ENCODE measurements around the gene USP32. TPM values are rescaled to one million over a fixed set of nuclear protein-coding genes. Genes with fewer than 3 reads are reported as not detected.
"Not testable (repeated sequence)": the region's sequence is repeated elsewhere in the genome, so short reads cannot be mapped to it uniquely, and the experiment has no call there.

Gene USP32
- polyA plus RNA-seq, 1 donor, result 23.8 TPM

GRCh38 chr17:60332574-60332973, 59.4 kb downstream of the USP32 start:
- DNase-seq, result no peak

DNA sequence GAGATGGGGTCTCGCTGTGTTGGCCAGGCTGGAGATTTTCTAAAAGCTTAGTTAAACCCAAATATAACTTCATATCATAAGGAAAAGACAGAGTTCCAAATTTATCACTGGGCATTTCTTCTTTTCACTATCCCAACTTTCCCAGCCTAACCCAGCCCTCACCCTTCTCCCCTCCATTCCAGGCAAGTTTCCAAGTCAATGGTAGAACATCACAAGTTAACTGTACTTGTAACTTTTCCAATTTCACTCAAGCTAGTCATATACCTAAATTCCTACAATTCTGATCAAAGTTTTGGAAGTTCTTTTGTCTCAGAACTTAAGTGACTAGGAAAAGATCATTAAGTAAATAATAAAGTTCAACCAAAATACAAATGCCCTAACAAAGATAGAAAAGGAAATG, 61.2 kb downstream of the USP32 start:
- no peak for DNase-seq

DNA sequence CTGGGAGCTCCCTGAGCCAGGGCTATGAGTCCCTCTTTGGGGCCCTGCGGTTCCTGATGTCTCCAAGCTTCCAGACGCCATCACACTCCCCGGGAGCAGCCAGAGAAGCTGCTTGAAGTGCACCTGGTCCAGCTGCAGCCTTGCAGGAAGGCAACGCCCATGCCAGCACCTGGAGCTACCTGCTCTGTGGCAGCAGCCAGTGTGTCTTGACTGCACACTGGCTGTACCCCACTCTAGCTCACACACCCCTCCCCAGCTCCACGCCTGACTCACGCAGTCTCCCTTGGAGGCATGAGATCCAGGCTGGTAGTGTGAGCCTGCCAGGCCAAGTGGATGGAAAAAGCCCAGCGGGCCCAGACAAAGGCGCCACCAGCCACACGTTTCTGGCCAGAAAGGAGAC, 63.3 kb downstream of the USP32 start:
- no peak for DNase-seq

DNA sequence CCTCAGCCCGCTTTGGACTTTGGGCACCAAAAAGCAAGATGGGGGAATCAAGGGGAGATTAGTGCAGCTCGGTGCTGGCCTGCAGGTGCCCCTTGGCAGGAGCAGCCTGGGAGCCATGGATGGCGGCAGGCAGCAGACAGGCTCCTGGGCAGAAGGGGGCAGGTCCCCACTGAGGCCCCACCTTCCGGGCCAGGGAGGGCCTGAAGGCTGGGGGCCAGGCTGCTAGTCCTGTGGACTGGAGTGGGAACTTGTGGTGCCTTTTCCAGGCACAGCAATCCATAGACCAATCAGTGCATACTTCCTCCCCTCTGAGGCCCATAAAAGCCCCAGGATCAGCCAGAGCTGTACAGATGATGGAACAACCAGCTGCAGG, 64.0 kb downstream of the USP32 start:
- DNase-seq, result no peak

DNA sequence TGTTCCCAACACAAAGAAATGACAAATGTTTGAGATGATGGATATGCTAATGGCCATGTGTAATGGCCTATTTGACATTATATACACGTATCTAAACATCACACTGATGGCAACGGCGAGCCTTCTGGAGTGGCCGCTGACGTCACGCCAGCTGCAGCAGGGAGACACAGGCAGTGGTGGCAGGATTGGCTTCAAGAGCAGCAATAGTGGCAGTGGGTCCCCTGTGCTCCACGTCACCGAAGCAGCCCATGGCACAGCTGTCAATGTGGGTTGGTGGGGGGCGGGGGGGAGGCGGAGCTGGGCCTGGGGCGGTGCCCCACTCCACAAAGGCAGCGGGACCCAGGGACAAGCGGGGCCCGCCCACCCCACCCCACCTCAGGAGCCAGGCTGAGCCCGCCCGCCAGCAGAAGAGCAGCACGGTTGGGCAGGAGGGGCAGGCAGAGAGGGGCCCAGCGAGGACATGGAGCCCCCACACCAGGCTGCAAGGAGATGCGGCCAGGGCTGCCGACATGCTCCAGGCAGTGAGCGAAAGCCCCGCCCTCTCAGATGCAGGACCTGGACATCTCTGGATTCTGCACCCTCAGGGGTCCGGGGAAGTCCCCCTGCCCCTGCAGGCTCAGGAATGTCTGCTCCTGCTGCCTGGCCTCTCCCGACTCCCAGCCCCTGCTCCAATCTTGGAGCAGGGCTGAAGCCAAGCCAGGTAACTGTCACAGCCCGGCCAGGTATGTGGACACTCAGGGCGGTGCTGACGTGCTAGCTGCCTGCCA, 64.6 kb downstream of the USP32 start:
- no peak for DNase-seq

- no peak for DNase-seq
Observed at GRCh38 chr17:60326702-60327101, 65.2 kb downstream of the USP32 start.

DNA sequence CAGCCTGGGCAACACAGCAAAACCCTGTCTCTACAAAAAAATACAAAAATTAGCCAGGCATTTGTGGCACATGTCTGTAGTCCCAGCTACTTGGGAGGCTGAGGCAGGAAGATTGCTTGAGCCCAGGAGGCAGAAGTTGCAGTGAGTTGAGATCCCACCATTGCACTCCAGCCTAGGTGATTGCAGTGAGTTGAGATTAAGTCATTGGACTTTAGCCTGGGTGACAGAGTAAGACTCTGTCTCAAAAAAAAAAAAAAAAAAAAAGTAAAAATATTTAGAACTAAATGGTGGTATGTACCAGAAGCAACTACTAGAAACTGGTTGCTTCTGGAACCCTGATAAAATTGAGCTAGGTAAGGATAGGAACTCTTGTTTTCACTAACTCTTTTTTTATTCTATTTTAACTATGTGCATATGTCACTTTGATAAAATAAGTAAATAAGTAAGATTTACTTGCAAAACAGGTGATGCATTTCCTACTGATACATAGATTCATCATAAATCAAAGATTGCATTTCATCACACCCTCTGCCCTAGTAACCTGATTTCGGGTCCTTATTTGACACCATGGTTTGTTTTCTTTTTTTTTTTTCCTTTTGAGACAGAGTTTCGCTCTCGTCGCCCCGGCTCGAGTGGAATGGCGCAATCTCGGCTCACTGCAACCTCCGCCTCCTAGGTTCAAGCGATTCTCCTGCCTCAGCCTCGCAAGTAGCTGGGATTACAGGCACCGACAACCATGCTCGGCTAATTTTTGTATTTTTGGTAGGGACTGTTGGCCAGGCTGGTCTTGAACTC, 66.0 kb downstream of the USP32 start:
- DNase-seq, result no peak

DNA sequence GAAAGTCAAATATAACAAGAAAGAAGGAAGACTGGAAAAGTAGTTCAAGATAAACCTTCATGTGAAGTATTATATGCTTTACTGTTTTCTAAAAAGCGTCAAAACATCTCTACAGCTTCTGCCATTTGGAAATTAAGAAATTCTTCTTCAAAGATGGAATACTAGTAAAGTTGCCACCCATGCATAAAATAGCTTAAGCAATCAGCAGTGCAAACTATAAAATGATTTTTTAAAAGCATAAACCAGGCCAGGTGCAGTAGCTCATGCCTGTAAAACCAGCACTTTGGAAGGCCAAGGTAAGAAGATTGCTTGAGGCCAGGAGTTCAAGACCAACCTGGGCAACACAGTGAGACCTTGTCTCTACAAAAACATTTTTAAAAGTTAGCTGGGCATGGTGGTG, 68.2 kb downstream of the USP32 start:
- no peak for DNase-seq

DNA sequence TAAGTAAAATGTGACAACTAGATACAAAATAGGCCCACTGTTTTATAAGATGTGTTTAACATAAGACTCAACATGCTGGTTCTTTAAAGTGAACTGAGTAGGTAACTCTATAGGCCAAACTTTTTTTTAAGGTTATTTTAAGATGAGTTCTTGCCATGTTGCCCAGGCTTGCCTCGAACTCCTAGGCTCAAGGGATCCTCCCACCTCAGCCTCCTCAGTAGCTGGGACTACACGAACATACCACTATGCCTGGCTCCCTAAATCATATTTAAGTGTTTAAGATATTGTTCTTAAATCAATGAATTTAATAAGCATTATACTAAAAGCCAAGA, 69.9 kb downstream of the USP32 start:
- DNase-seq, result no peak

DNA sequence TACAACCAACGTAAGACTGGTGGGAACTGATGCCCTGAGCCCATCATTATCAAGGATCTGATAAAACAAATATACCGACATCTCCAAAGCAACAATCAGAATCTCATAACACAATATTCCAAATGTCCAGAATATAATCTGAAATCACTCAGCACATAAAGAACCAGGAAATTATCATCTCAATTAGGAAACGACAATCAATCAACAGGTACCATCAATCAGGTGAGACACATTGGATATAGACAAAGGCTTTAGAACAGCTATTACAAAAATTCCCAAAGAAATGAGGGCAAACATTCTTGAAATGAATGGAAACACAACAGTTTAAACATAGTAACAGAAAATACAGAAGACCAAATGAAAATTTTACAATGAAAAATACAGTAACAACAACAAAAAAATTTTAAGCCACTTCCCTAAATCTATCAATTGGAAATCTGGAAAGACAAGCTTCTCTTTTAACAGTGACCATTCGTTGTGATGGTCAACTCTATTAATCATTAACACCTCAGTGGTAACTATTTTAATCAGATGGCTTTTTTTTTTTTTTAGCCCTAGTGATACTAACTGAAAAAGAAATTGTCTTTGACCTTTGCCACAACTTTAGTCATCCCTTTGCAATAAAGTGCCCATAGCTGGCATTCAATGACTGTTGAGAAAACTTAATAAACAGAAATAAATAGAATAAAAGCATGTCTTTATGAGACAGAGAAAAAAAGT, 70.4 kb downstream of the USP32 start:
- no peak for DNase-seq

DNA sequence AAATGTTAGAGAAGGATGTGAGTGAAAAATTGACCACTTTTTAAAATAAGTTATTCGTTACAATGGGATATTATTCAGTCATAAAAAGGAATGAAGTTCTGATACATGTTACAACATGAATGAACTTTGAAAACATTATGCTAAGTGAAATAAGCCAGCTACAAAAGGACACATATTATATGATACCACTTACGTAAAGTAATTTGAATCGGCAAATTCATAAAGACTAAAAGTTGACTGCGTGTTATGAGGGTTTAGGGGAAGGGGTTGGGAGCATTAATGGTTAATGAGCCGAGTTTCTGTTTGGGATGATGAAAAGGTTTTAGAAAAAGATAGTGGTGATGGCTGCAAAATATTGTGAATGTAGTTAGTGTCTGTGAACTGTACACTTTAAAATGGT, 73.1 kb downstream of the USP32 start:
- no peak for DNase-seq

- DNase-seq, result no peak
Observed at GRCh38 chr17:60318326-60318725, 73.6 kb downstream of the USP32 start.

- DNase-seq, result no peak
Observed at GRCh38 chr17:60315650-60316049, 76.3 kb downstream of the USP32 start.

DNA sequence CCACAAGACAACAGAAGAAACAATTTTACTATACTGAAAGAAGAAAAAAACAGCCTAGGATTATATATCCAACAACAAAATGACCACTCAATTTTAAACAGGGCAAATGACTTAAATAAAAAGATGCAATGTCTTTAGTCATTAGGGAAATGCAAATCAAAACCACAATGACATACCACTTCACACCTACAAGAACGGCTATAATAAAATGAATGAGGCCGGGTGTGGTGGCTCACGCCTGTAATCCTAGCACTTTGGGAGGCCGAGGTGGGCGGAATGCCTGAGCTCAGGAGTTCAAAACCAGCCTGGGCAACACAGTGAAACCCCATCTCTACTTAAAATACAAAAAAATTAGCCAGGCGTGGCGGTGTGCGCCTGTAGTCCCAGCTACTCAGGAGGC, 77.0 kb downstream of the USP32 start:
- DNase-seq, result not testable (repeated sequence)

DNA sequence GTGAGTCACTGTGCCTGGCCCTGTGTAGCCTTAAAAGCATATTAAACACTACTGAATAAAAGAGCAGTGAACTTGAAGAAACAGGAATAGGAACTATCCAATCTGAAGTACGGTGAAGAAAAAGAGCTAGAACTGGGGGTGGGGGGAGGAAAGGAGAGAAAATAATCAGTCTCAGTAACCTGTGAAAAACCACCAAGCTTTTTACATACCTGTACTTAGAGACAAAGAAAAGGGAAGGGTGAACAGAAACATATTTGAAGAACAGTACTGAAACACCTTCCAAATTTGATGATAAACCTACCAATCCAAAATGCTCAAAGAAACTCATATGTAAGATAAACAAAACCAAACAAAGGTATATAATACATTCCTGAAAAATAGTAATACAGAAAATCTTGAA, 77.5 kb downstream of the USP32 start:
- DNase-seq, result no peak

DNA sequence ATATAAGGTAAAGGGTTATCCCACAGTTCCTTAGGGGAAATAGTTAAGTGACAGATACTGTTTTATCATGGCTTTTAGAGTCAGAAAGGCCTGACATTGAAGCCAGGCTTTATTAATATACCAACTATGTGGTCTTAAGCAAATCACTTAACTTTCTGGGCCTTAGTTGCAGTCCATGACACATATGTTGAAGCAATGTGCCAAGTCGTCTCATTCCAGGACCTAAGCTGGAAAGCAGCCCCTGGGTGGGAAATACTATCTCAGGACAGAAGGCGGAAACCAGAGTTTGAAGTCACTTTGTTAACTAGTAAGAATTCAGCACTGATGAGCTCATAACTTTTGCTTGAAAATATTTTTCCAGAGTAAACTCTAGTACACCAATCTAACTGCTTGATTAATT, 80.0 kb downstream of the USP32 start:
- DNase-seq, result peak; percentile 38

- no peak for DNase-seq
Observed at GRCh38 chr17:60311186-60311585, 80.7 kb downstream of the USP32 start.

DNA sequence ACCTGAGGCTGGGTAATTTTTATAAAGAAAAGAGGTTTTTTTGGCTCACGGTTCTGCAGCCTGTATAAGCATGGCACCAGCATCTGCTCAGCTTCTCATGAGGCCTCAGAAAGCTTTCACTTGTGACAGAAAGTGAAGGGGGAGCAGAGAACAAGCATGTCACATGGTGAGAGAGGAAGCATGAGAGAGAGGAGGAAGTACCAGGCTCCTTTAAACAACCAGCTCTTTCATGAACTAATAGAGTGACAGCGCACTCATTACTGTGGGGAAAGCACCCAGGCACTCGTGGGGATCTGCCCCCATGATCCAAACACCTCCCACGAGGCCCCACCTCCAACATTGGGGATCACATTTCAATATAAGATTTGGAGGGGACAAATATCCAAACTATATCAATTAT, 86.8 kb downstream of the USP32 start:
- DNase-seq, result no peak

DNA sequence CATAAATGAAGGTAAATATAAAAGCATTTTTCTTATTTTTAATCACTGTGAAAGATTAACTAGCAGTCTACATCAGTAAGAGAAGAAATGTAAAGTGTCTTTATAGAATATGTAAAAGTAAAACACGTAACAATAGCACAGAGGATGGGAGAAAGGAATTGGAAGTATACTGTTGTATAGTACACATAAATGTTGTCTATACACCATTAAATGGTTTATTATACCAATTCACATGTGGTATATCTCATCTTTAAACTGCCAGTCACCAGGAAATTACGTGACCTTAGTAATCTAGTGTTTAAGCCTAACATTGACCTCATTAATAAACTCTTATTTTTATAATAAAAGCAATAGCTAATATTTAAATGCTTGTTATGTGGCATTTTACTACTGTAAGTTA, 87.4 kb downstream of the USP32 start:
- no peak for DNase-seq

DNA sequence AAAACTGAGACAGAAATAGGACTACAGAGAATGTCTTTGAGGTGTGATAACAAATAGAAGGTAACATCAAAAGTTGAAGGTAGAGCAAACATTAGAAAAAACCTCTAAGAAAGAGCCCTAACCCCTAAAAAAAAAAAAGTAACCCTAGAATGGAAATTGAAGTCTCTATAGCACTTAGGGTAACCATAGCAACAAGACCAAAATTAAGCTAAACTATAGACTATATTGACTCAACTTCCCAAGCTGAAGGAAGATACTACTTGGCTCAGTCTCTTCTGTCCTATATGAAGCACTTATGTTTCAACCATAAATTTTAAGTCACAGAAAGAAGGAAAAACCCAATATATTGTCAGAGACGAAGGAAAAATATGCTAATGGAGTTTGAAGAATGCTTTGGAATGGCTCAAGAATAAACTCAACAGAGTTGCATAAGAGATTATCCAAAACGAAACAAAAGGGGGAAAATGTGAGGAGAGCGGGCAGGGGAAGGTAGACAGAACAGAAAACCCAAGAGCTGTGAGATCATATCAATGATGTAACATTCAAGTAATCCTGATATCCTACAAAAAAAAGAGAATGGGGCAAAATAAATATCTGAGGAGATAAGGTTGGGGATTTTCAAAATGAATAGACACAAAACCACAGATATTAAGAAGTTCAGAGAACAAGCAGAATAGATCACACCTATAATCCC, 88.4 kb downstream of the USP32 start:
- no peak for DNase-seq

- no peak for DNase-seq
Observed at GRCh38 chr17:60301649-60302048, 90.3 kb downstream of the USP32 start.

DNA sequence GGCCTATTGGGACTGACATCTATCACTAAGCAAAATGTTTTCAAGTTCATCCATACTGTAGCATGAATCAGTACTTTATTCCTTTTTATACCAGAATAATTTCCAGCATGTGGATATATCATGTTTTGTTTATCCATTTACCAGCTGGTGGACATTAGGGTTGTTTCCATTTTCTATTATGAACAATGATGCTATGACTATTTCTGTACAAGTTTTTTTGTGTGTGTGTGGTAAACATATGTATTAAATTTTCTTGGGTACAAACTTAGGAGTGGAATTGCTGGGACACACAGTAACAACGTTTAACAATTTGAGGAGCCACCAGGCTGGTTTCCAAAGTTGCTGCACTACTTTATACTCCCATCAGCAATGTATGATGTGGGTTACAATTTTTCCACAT, 91.0 kb downstream of the USP32 start:
- no peak for DNase-seq

- no peak for DNase-seq
Observed at GRCh38 chr17:60300011-60300410, 91.9 kb downstream of the USP32 start.
